Gastroesophageal sphincter (tissue), 3 donors: Measurements from ENCODE around the gene OST4.

ENCODE experiments used
- POLR2A ChIP-seq, 2 donors: fragments of 450-650 bp; IDR thresholded peaks; one replicate each; pipeline ENCODE4 v1.6.1; 2017; ENCODE audit warnings: antibody characterized with exemption in 2 of 2, mild to moderate bottlenecking in 2 of 2, moderate library complexity in 1 of 2
- TF ChIP-seq, protein P1 (sequence below), 4 experiments: fragments of 200-600 bp in 2 of 4; fragments of 450-650 bp in 2 of 4; sonication (generic) in 1 of 4; IDR thresholded peaks; one replicate each; pipeline ENCODE4 v1.5.1; 2017 to 2019; ENCODE audit warnings: antibody characterized with exemption in 4 of 4, mild to moderate bottlenecking in 2 of 4, moderate library complexity in 2 of 4

GRCh38 chr2:27102329-27102728, 30.9 kb upstream of the OST4 start:
- TF ChIP-seq, protein P1, sequence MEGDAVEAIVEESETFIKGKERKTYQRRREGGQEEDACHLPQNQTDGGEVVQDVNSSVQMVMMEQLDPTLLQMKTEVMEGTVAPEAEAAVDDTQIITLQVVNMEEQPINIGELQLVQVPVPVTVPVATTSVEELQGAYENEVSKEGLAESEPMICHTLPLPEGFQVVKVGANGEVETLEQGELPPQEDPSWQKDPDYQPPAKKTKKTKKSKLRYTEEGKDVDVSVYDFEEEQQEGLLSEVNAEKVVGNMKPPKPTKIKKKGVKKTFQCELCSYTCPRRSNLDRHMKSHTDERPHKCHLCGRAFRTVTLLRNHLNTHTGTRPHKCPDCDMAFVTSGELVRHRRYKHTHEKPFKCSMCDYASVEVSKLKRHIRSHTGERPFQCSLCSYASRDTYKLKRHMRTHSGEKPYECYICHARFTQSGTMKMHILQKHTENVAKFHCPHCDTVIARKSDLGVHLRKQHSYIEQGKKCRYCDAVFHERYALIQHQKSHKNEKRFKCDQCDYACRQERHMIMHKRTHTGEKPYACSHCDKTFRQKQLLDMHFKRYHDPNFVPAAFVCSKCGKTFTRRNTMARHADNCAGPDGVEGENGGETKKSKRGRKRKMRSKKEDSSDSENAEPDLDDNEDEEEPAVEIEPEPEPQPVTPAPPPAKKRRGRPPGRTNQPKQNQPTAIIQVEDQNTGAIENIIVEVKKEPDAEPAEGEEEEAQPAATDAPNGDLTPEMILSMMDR (IDR thresholded peaks at IDR 0.05), result no peak
- TF ChIP-seq POLR2A (IDR thresholded peaks at IDR 0.05), result no peak
